NCI-H226 (cell line): Measurements from ENCODE around the gene PHF14.
A peak's percentile ranks its signal among the peaks of the same experiment; 100 is the strongest.
"Not testable (repeated sequence)": the region's sequence is repeated elsewhere in the genome, so short reads cannot be mapped to it uniquely, and the experiment has no call there.

Experiments used
- DNase-seq: peaks from one replicate; pipeline ENCODE4 v3.0.0-alpha.2; 2015

The PHF14 gene

GRCh38 chr7:10973061-10973941 lies at the start of gene PHF14:
Gene PHF14, plus strand, starts transcription at chr7:10973872. Its CDS starts 452 bp downstream, at chr7:10974324.
- peak; percentile 99 for DNase-seq

GRCh38 chr7:10924370-10924769 lies 49.3 kb upstream of the PHF14 start:
- DNase-seq: no peak

- not testable (repeated sequence) for DNase-seq
Observed at GRCh38 chr7:10928203-10928602, 45.5 kb upstream of the PHF14 start.

DNA sequence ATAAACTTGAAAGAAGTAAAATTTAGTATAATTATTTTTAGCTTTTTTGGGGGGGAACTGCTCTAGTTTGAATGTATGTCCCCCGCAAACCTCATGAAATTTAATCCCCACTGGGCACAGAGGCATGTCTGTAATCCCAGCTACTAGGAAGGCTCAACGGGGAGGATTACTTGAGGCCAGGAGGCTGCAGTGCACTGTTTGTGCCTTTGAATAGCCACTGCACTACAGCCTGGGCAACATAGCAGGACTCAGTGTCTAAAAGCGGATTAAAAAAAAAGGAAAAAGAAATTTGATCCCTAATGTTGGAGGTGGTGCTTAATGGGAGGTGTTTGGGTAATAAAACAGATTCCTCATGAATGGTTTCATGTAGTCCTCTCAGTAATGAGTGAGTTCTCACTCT lies 43.1 kb upstream of the PHF14 start:
- DNase-seq: no peak

GRCh38 chr7:10931161-10931560 lies 42.5 kb upstream of the PHF14 start:
- no peak for DNase-seq

- DNase-seq: no peak
Observed at GRCh38 chr7:10934292-10934691, 39.4 kb upstream of the PHF14 start.

- no peak for DNase-seq
Observed at GRCh38 chr7:10939237-10939910, 34.3 kb upstream of the PHF14 start.

GRCh38 chr7:10939911-10940703 lies 33.6 kb upstream of the PHF14 start:
- peak; percentile 98 for DNase-seq

DNA sequence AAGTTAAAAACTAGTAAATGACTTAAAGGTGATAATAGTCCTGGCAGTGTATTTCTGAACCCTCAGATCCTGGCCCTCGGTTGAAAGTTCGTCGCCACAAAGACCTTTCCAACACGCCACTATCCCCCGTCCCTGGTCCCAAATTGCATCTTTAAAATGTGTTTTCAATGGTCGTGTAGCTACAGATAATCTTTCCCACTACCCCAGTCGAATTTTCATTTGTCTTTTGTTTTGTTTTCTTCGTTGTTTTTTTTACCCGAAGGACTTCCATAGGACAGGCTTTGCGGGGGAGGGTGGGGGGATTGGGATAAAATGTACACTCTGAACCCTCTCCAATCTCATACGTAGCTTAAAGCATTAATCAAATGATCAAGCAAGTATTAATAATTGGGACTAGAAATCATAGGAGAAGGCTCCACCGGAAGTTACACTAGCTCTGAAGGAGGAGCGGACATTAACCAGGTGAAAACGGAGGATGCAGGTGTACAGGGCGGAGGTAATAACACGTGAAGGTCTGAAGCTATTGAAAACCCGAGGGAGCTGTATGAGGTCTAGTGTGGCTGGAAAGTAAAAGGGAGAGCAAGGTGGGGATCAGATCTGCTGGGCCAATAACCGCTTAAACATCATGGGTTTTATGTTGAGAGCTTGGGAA lies 32.8 kb upstream of the PHF14 start:
- DNase-seq: no peak

GRCh38 chr7:10950494-10950893 lies 23.2 kb upstream of the PHF14 start:
- DNase-seq: no peak

DNA sequence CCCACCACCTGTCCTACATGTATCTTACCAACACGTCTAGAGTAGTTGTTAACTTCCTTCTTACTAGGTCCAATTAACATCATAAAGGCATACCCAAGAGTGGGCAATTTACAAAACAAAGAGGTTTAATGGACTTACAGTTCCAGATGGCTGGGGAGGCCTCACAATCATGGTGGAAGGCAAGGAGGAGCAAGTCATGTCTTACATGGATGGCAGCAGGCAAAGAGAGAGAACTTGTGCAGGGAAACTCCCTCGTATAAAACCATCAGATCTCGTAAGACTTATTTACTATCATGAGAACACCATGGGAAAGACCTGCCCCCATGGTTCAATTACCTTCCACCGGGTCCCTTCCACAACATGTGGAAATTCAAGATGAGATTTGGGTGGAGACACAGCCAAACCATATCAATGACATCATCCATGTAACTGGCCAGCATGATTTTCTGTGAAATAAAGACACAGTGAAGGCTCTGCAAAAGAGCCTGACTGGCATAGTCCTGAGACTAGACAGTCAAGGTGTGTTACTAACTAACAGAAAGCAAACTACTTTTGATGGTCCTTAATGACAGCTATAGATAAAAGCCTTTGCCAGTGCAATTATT lies 22.6 kb upstream of the PHF14 start:
- not testable (repeated sequence) for DNase-seq

- DNase-seq: no peak
Observed at GRCh38 chr7:10952588-10952987, 21.1 kb upstream of the PHF14 start.

DNA sequence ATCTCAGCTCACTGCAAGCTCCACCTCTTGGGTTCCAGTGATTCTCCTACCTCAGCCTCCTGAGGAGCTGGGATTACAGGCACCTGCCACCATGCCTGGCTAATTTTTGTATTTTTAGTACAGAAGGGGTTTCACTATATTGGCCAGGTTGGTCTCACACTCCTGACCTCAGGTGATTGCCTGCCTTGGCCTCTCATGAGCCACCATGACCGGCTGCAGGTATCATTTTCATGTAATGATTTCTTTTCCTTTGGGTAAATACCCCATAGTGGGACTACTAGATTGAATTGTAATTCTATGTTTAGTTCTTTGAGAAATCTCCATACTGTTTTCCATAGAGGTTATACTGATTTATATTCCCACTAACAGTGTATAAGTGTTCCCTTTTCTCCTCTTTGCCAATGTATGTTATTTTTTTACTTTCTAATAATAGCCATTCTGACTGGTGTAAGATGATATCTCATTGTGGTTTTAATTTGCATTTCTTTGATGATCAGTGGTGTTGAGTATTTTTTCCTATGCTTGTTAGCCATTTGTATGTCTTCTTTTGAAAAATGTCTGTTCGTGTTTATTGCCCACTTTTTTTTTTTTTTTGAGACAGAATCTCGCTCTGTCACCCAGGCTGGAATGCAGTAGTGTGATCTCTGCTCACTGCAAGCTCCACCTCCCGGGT lies 20.5 kb upstream of the PHF14 start:
- DNase-seq: not testable (repeated sequence)

GRCh38 chr7:10956528-10956927 lies 17.1 kb upstream of the PHF14 start:
- no peak for DNase-seq

DNA sequence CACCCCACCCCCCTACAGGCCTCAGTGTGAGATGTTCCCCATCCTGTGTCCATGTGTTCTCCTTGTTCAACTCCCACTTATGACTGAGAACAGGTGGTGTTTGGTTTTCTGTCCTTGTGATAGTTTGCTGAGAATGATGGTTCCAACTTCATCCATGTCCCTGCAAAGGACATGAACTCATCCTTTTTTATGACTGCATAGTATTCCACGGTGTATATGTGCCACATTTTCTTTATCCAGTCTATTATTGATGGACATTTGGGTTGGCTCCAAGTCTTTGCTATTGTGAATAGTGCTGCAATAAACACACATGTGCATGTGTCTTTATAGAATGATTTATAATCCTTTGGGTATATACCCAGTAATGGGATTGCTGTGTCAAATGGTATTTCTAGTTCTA lies 13.4 kb upstream of the PHF14 start:
- DNase-seq: not testable (repeated sequence)

- DNase-seq: not testable (repeated sequence)
Observed at GRCh38 chr7:10965016-10965415, 8.7 kb upstream of the PHF14 start.

- DNase-seq: no peak
Observed at GRCh38 chr7:10972174-10972573, 1.5 kb upstream of the PHF14 start.

GRCh38 chr7:10973942-10974911 lies 555 bp downstream of the PHF14 start:
- DNase-seq: no peak

DNA sequence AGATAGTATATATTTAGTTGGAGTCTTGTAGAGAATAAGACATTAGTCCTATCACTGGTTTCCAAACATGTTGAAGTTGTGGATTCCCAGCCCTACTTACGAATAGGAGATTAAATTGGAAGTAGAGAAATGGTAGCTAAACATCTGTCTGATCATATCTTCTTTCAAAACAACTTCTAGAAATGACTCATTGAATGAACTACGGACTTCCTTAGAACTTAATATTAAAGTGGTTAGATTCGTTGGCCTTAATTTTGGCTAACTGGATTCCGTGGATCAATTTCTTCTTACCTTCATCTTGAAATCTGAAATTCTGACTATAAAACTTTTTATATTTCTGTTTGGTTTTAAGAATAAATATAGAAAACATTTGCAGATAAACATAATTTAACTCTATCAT lies 3.4 kb downstream of the PHF14 start:
- DNase-seq: no peak

DNA sequence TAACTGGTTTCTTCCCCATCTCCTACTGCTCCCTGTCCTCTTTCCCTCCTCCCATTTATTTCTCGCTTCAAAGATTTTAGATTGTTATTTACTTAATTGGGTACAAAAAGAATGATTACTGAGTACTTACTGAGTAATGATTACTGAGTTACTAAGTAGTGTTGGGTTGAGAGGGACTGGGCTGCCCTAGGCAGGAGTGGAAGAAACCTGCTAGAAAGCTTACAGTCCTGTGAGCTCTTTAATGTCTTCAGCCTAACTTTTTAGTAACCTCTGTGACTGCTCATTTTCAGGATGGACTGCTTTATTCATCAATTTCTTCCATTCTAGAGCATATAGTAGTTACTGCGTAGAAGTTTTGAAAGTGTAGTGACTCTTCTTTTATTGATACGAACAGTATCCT lies 7.6 kb downstream of the PHF14 start:
- DNase-seq: no peak

GRCh38 chr7:10990748-10991147 lies 17.1 kb downstream of the PHF14 start:
- DNase-seq: not testable (repeated sequence)
